Adrenal gland (tissue), 12 donors: ENCODE measurements around the gene ALG12. TPM values are rescaled to one million over a fixed set of nuclear protein-coding genes. Genes with fewer than 3 reads are reported as not detected.

Experiments used
- DNase-seq, 7 donors: peaks; one replicate each; pipeline ENCODE4 v3.0.0-alpha.2; 2019 to 2020
- H3K27ac ChIP-seq, 5 donors: fragments of 200-600 bp; sonication (generic) in 4 of 5; 1 replicate in 3 of 5; 2 replicates in 2 of 5; pipeline versions ENCODE4 v1.5.1 to v1.8.0; 2016 to 2020; ENCODE audit warnings: mild to moderate bottlenecking in 1 of 5
- H3K27me3 ChIP-seq: fragments of 200-600 bp; 2 replicates; pipeline ENCODE4 v1.8.0; 2021
- H3K36me3 ChIP-seq, 2 donors: fragments of 200-600 bp; replicated peaks in 1 of 2; 1 replicate in 1 of 2; 2 replicates in 1 of 2; pipeline versions ENCODE4 v1.5.1 to v1.8.0; 2018 to 2022
- H3K4me1 ChIP-seq, 2 donors: fragments of 200-600 bp; replicated peaks in 1 of 2; 1 replicate in 1 of 2; 2 replicates in 1 of 2; pipeline versions ENCODE4 v1.5.1 to v1.8.0; 2018 to 2021
- H3K4me3 ChIP-seq, 4 donors: fragments of 200-600 bp; sonication (generic) in 3 of 4; one replicate each; pipeline ENCODE4 v1.5.1; 2016 to 2018
- H3K9me3 ChIP-seq, 3 donors: fragments of 200-600 bp; sonication (generic) in 1 of 3; replicated peaks in 1 of 3; 1 replicate in 2 of 3; 2 replicates in 1 of 3; pipeline versions ENCODE4 v1.5.1 to v1.8.0; 2016 to 2021
- CTCF ChIP-seq, 6 experiments: fragments of 450-650 bp in 4 of 6; fragments of 200-600 bp in 2 of 6; sonication (generic) in 1 of 6; IDR thresholded peaks; 1 replicate in 5 of 6; 2 replicates in 1 of 6; pipeline versions ENCODE4 v1.5.1 to v1.8.0; 2016 to 2021; ENCODE audit warnings: antibody characterized with exemption in 6 of 6, mild to moderate bottlenecking in 2 of 6, moderate library complexity in 1 of 6
- POLR2A ChIP-seq, 2 donors: fragments of 450-650 bp; IDR thresholded peaks; one replicate each; pipeline ENCODE4 v1.6.1; 2017; ENCODE audit warnings: antibody characterized with exemption in 2 of 2, mild to moderate bottlenecking in 2 of 2, moderate library complexity in 1 of 2
- WGBS, 4 donors: extraction: QIAGEN DNeasy Blood & Tissue Kit in 2 of 4; methylation state at CpG; one replicate each; pipeline versions ENCODE4 v1.1.5 to v1.1.7; 2013 to 2017; 5-methylcytosine and 5-hydroxymethylcytosine counted together
- intact Hi-C, 2 donors: fragments of 100-400 bp; cut with DNase I; formaldehyde crosslinking; loops; one replicate each; pipeline versions ENCODE4 v1.14.1 to v1.15.0; 2022 to 2023
- polyA plus RNA-seq, 3 donors: library from polyadenylated mRNA; stranded (reverse); fragments of 200-250 nt in 2 of 3; fragments of 350-450 nt in 1 of 3; fragmentation: Illumina TruSeq in 1 of 3; extraction: RNeasy Lipid Tissue Mini Kit (QIAGEN cat#74804) in 1 of 3; gene quantifications; one replicate each; pipeline ENCODE4 v1.2.3, GENCODE V29; 2013 to 2014
- total RNA-seq, 9 donors: library from RNA; depleted of rRNA in 4 of 9; stranded (reverse); fragments of >200 nt in 4 of 9; fragments of 120-200 nt in 1 of 9; fragmentation: NEBNext Ultra II Directional in 1 of 9; extraction: Animal tissue kit (Norgen Biotek cat#: 25700) in 1 of 9; gene quantifications; one replicate each; pipeline versions ENCODE4 v1.1.0 to v1.2.4, GENCODE V29; 2013 to 2023
- donor health status: healthy with polysubstance abuse.
- donor health status: Bipolar disorder and iron deficiency.
- donor health status: DM: yes; HTN: yes; CAD: no.
- donor health status: DM: no; HTN: no; CAD: no.
- donor health status: DM: no; HTN: no; CAD: no.
- donor health status: DM: yes; HTN: yes; CAD: no.

ALG12 gene
- total and polyA plus RNA-seq, 12 donors: 6.4 to 33.6 (median 18.9) TPM

GRCh38 chr22:49913446-49913845, 4.8 kb downstream of the ALG12 start:
- Histone ChIP-seq H3K27me3 (no peaks in the 10 kb centered on the region), H3K4me1 (peaks cover 5 to 9% of the 10 kb centered on the region in 2 donors), H3K9me3 (no peaks in the 10 kb centered on the region), H3K27ac (no peak overlapping the region), H3K4me3 (no peak overlapping the region), H3K36me3 (peaks cover 0 to 13% of the 10 kb centered on the region in 2 donors)
- intact Hi-C loops: loop anchor here (10.0 kb wide), 2 partner anchors 59 to 129 kb away; partner anchors contain the start of gene ZBED4 (in 2 of the 2)
- DNase-seq: no peak
- TF ChIP-seq POLR2A (IDR thresholded peaks at IDR 0.05) (no peak), CTCF (IDR thresholded peaks at IDR 0.05) (no peak)
- WGBS, 4 donors: 95 to 96% (median 95%) methylated on average over 6 to 14 of the region's 14 CpGs

GRCh38 chr22:49913026-49913425, 5.2 kb downstream of the ALG12 start:
- no peaks in the 10 kb centered on the region for H3K27me3 ChIP-seq
- intact Hi-C loops: loop anchor here (10.0 kb wide), 2 partner anchors 58 to 128 kb away; partner anchors contain the start of gene ZBED4 (in 2 of the 2)
- H3K4me1 ChIP-seq: peaks cover 5 to 9% of the 10 kb centered on the region in 2 donors
- no peak for DNase-seq
- no peaks in the 10 kb centered on the region for H3K9me3 ChIP-seq
- no peak overlapping the region for H3K4me3 ChIP-seq
- H3K36me3 ChIP-seq: peaks cover 0 to 13% of the 10 kb centered on the region in 2 donors
- H3K27ac ChIP-seq: no peak overlapping the region
- TF ChIP-seq CTCF (IDR thresholded peaks at IDR 0.05) (no peak), POLR2A (IDR thresholded peaks at IDR 0.05) (no peak)
- WGBS, 4 donors: 88 to 96% (median 95%) methylated on average over 14 of the region's 14 CpGs

- peaks cover under 1 to 1% of the 10 kb centered on the region in 2 donors for H3K4me1 ChIP-seq
- intact Hi-C loops: loop anchor here (10.0 kb wide), 2 partner anchors 57 to 127 kb away; partner anchors contain the start of gene ZBED4 (in 2 of the 2)
- no peaks in the 10 kb centered on the region for H3K9me3 ChIP-seq
- no peak overlapping the region for H3K27ac ChIP-seq
- H3K4me3 ChIP-seq: no peak overlapping the region
- WGBS, 4 donors: 93 to 94% (median 93%) methylated on average over 25 to 30 of the region's 30 CpGs
- H3K36me3 ChIP-seq: peaks cover 0 to 23% of the 10 kb centered on the region in 2 donors
- TF ChIP-seq CTCF (IDR thresholded peaks at IDR 0.05) (no peak), POLR2A (IDR thresholded peaks at IDR 0.05) (no peak)
- DNase-seq: no peak
- no peaks in the 10 kb centered on the region for H3K27me3 ChIP-seq
Observed at GRCh38 chr22:49911881-49912625, 6.2 kb downstream of the ALG12 start.

- H3K4me3 ChIP-seq: no peak overlapping the region
- no peak for DNase-seq
- H3K9me3 ChIP-seq: no peaks in the 10 kb centered on the region
- H3K27ac ChIP-seq: no peak overlapping the region
- WGBS, 4 donors: 93 to 96% (median 94%) methylated on average over 16 to 27 of the region's 27 CpGs
- TF ChIP-seq POLR2A (IDR thresholded peaks at IDR 0.05): no peak
- TF ChIP-seq CTCF (IDR thresholded peaks at IDR 0.05): no peak
- intact Hi-C loops: loop anchor here (10.0 kb wide), 2 partner anchors 56 to 126 kb away; partner anchors contain the start of gene ZBED4 (in 2 of the 2)
- peaks cover 0 to 28% of the 10 kb centered on the region in 2 donors for H3K36me3 ChIP-seq
- no peaks in the 10 kb centered on the region for H3K4me1 ChIP-seq
- no peaks in the 10 kb centered on the region for H3K27me3 ChIP-seq
Observed at GRCh38 chr22:49910229-49911155, 7.7 kb downstream of the ALG12 start.
